GM19328 (cell line): ENCODE results near the gene TPSB2.
"Not testable (repeated sequence)": the region's sequence is repeated elsewhere in the genome, so short reads cannot be mapped to it uniquely, and the experiment has no call there.

Experiments
- ATAC-seq: cut with Tn5 transposase; IDR thresholded peaks from one replicate; pipeline ENCODE4 v1.9.1; 2021; ENCODE audit warnings: mild to moderate bottlenecking, moderate library complexity; ENCODE audit not compliant: unreplicated experiment

TPSB2 gene

DNA sequence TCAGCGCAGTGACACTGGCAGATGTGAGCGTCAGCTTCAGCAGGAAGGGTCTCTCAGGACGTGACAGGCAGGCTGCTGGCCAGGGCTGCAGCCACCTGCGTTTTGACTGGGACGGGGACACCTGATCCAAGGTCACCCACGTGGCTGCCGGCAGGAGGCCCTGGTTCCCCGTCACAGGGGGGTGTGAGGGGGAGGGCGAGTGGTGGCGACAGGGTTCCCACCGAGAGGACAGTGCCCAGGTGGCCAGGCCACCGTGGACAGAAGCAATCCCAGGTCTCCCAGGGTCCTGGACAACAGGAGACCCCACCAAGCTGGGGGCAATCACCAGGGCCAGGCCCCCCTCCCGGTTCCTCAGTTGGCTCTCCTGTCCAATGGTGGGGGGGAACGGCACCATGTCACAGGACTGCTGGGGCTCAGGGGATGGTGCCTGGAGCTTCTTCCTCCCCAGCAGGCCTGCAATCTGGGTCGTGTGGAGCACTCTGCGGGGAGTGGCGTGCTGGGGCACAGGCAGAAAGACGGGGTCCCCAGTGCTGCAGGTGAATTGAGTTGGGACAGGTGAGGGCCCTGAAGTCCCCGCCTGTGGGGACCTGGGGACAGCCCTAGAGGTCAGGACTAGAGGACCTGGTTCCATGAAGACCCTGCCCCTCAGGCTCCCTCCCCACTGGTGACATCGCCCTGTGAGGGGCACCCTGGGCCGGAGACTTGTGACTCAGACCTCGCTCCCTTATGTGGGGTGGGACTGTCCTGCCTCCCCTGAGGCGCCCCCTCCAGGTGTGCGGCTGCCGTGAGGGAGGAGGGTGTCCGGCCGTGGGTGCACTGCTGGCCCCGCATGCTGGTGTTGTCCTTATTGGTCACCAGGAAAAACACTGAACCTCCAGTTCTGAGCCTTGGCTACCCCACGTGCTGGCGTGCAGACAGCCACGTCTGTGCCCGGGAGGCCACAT, 14.2 kb upstream of the TPSB2 start:
- ATAC-seq: not testable (repeated sequence)

- not testable (repeated sequence) for ATAC-seq
Observed at GRCh38 chr16:1243363-1243762, 13.4 kb upstream of the TPSB2 start.

GRCh38 chr16:1241081-1241480, 11.1 kb upstream of the TPSB2 start:
- ATAC-seq: not testable (repeated sequence)

DNA sequence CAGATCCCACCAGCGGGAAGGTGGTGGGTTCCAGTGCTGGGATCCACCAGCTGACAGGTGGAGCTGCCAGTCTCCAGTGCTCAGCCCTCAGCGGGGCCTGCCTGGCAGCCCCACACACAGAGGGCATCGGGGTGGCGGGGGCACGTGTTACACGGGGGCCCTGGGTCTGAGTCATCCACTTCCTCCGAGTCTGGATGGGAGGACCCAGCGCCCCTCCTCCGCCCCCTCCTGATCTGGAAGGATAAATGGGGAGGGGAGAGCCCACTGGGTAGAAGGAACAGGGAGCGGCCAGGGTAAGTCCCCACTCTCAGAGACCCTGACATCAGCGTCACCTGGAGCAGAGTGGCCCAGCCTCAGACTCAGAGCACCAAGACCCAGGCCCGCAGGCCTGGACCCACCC, 10.5 kb upstream of the TPSB2 start, which contains the start of gene TPSAB1:
TPSAB1 (plus strand) TSS at position 270 of the 400 bp plus-strand sequence. CDS start 234 bp downstream, outside the sequence.
- not testable (repeated sequence) for ATAC-seq

DNA sequence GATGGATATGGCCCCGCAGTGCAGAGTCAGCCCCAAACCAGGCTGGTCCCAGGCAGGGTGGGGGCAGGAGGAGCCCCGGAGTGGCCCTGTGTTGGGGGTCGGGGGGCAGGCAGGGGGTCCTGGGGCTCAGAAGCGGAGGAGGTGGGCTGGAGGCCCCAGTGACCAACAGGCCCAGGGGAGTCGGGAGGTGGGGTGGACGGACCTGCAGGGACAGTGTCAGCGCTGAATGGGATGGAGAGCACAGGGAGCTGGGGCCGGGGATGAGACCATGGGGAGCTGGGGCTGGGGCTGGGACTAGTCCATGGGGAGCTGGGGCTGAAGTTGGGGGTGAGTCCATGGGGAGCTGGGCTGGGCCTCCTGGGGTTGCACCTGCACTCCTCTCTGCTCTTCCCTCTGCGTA, 9.6 kb upstream of the TPSB2 start:
- not testable (repeated sequence) for ATAC-seq

GRCh38 chr16:1238909-1239308, 8.9 kb upstream of the TPSB2 start:
- not testable (repeated sequence) for ATAC-seq

DNA sequence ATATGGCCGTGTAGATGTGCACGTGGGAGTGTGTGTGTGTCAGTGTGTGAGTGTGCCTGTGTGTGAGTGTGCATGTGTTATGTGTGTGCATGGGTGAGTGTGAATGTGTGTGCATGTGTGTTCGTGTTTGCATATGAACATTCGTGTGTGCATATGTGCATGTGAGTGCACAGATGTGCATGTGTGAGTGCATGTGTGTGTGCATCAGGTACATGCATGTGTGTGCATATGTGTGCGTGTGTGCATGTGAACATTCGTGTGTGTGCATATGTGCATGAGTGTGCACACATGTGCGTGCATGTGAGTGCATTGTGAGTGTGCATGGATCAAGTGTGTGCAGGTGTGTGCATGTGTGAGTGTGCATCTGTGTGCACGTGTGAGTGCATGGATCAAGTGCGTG, 8.0 kb upstream of the TPSB2 start:
- ATAC-seq: no peak

- not testable (repeated sequence) for ATAC-seq
Observed at GRCh38 chr16:1236659-1237058, 6.7 kb upstream of the TPSB2 start.

- not testable (repeated sequence) for ATAC-seq
Observed at GRCh38 chr16:1232049-1232748, 2.2 kb upstream of the TPSB2 start.

DNA sequence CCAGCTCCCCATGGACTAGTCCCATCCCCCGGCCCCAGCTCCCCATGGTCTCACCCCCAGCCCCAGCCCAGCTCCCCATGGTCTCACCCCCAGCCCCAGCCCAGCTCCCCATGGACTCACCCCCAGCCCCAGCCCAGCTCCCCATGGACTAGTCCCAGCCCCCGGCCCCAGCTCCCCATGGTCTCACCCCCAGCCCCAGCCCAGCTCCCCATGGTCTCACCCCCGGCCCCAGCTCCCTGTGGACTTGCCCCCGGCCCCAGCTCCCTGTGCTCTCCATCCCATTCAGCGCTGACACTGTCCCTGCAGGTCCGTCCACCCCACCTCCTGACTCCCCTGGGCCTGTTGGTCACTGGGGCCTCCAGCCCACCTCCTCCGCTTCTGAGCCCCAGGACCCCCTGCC, 1.3 kb upstream of the TPSB2 start:
- ATAC-seq: not testable (repeated sequence)

DNA sequence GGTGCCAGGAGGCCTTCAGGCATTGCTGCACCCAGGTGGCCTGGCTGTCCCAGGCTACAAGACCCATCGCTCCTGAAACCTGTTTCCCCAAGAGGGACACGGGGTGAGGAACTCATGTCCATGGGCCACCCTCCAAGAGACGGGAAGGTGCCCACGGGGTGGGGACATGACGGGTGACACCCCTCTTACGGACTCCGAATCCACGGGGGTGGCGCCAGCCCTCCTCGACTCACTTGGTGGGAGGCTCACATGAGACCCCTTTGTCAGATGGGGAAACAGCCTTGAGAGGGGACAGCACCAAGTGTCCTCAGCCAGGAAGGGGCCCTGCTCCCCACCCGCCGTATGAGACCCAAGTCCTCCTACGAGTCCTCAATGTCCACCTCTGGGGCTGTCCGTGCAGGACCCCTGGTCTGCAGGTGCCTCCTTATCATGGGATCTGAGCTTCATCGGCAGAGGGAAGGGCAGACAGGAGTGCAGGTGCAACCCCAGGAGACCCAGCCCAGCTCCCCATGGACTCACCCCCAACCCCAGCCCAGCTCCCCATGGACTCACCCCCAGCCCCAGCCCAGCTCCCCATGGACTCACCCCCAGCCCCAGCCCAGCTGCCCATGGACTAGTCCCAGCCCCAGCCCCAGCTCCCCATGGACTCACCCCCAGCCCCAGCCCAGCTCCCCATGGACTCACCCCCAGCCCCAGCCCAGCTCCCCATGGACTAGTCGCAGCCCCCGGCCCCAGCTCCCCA, 658 bp upstream of the TPSB2 start:
- not testable (repeated sequence) for ATAC-seq

GRCh38 chr16:1229476-1229875, 508 bp downstream of the TPSB2 start:
- not testable (repeated sequence) for ATAC-seq

GRCh38 chr16:1228227-1228626, 1.8 kb downstream of the TPSB2 start:
- ATAC-seq: not testable (repeated sequence)

DNA sequence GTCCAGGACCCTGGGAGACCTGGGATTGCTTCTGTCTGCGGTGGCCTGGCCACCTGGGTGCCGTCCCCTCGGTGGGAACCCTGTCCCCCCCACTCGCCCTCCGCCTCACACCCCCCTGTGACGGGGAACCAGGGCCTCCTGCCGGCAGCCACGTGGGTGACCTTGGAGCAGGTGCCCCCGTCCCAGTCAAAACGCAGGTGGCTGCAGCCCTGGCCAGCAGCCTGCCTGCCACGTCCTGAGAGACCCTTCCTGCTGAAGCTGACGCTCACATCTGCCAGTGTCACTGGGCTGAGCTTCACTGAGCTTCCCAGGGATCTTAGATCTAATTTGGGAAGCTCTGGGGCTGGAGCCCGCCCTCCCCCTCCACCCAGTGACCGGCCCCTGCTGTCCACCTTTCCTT, 3.3 kb downstream of the TPSB2 start:
- ATAC-seq: not testable (repeated sequence)

- ATAC-seq: not testable (repeated sequence)
Observed at GRCh38 chr16:1225728-1226311, 4.2 kb downstream of the TPSB2 start.

DNA sequence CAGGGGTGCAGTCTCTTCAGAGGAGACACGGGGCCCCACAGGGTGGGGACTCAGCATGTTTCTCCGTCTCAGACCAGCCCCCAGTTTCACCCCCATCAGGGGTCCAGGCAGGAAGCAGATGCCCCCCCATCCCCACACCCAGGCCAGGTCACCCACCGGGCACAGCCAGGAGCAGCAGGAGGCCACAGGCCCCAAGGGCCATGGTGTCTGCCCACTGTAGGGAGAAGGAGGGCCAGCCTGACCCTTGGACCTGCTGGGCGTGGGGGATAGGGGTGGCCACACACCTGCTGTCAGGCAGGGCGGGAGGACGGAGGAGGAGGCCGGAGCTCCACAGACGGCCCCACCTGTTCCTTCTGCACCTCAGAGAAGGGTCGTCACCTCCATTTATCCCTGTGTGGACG, 4.9 kb downstream of the TPSB2 start, which contains the start of gene TPSG1:
TPSG1 (minus strand) TSS at position 218 of the 401 bp plus-strand sequence; CDS start at position 202, 16 bp downstream.
- ATAC-seq: no peak

GRCh38 chr16:1224558-1224957, 5.4 kb downstream of the TPSB2 start:
- no peak for ATAC-seq

- ATAC-seq: no peak
Observed at GRCh38 chr16:1223355-1224214, 6.4 kb downstream of the TPSB2 start.

DNA sequence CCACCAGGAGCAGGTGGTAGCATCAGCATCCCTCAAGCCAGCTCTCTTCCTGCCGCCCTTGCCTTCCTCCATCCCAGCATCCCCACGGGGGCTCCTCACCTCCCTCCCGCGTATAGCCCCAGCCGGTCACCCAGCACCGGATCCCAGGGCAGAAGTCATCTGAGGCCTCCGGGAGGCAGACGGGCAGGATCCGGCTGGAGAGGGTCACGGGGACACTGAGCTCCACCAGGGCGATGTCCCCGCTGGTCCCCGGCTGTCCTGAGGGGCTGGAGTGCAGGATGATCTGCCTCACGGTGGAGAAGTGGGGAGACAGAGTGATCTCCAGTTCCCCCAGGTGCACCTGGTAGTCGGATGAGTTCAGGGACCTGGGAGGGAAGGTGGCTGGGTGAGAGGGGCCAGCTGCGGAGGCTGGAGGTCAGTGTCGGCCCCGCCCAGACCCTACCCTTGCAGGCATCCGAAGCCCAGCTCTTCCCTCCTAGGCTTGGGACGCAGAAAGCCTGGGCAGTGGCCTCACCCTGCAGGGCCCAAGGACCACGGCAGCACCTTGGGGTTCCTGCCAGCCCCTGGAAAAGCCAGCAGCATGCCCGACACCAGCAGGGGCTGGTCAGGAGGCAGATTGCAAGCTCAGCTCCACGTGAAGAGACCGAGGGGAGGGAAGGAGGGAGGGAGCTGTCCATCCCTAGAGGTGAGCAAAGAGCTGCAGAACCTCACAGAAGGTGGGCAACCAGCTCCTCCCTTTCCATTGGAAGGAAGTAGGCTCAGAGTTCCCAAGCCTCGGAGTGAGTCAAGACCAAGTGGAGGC, 7.2 kb downstream of the TPSB2 start:
- ATAC-seq: no peak
